ENCODE data around the gene KRT4. TPM values are rescaled to one million over a fixed set of nuclear protein-coding genes. Genes with fewer than 3 reads are reported as not detected.

Gene KRT4
- total RNA-seq, 1 experiment from 2014 or later = not detected

- TF ChIP-seq, protein P1, sequence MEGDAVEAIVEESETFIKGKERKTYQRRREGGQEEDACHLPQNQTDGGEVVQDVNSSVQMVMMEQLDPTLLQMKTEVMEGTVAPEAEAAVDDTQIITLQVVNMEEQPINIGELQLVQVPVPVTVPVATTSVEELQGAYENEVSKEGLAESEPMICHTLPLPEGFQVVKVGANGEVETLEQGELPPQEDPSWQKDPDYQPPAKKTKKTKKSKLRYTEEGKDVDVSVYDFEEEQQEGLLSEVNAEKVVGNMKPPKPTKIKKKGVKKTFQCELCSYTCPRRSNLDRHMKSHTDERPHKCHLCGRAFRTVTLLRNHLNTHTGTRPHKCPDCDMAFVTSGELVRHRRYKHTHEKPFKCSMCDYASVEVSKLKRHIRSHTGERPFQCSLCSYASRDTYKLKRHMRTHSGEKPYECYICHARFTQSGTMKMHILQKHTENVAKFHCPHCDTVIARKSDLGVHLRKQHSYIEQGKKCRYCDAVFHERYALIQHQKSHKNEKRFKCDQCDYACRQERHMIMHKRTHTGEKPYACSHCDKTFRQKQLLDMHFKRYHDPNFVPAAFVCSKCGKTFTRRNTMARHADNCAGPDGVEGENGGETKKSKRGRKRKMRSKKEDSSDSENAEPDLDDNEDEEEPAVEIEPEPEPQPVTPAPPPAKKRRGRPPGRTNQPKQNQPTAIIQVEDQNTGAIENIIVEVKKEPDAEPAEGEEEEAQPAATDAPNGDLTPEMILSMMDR (IDR thresholded peaks at IDR 0.05 in 2 of 3, conservative IDR thresholded peaks at IDR 0.05 in 1 of 3; ENCODE audit: borderline replicate concordance in 1 of 3, insufficient read depth in 1 of 3, low read depth in 2 of 3, low read length in 2 of 3) = no peak
- TF ChIP-seq RAD21 (IDR thresholded peaks at IDR 0.05; ENCODE audit: low read depth) (no peak), POLR2A (IDR thresholded peaks at IDR 0.05; ENCODE audit: borderline replicate concordance, extremely low read depth, insufficient read depth, insufficient read length) (no peak), EZH2phosphoT487 (IDR thresholded peaks at IDR 0.05; ENCODE audit: borderline replicate concordance) (no peak), CEBPB (IDR thresholded peaks at IDR 0.05; ENCODE audit: low read depth) (no peak)
Observed at GRCh38 chr12:52787324-52788191, 26.4 kb downstream of the KRT4 start (continued).

DNA sequence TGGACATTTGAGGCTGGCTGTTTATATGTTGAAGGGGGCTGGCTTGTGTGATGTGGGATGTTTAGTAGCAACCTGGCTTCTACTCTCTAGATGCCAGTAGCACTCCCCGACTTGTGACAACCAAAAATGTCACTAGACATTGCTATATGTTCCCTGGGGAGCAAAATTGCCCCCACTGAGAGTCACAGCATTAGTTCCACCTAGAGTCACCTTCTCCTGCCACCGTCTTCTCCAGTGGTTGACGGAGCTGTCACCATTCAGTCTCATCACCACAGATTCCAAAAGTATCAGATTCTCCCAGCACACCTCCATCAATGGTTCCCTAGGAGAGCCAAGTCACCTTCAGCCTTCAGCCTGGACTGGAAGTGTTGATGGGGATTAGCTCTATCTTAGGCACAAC, 29.0 kb downstream of the KRT4 start:
- POLR2A ChIA-PET = no interaction called here
- H3K27ac ChIP-seq (ENCODE audit: low read depth, low read length) = no peak overlapping the region

More for the DNA sequence above, 29.0 kb downstream of the KRT4 start:
- ChIA-PET CTCF (no interaction called here), RAD21 (ENCODE audit: low non-redundant PET in 1 of 2, low total read pairs in 2 of 2, uncharacterized antibody in 2 of 2, unreplicated experiment in 2 of 2) (no interaction called here)
- TF ChIP-seq RAD21 (IDR thresholded peaks at IDR 0.05; ENCODE audit: low read depth) (no peak), SRF (IDR thresholded peaks at IDR 0.05; ENCODE audit: low read depth) (no peak)
- H2AFZ ChIP-seq (ENCODE audit: low read depth, low read length, poor library complexity, severe bottlenecking) = no peak overlapping the region
- no peaks in the 10 kb centered on the region for H3K36me3 ChIP-seq (ENCODE audit: control insufficient read depth in 1 of 2, insufficient read depth in 2 of 2, low read length in 2 of 2)
- H3K4me3 ChIP-seq (replicated peaks in 1 of 2; ENCODE audit: low read depth in 1 of 2, low read length in 2 of 2) = no peak overlapping the region
- H3K27me3 ChIP-seq (ENCODE audit: insufficient read depth, low read length) = peaks cover 22% of the 10 kb centered on the region
- no peaks in the 10 kb centered on the region for H4K20me1 ChIP-seq (ENCODE audit: insufficient read depth)
- no peak for ATAC-seq
- no peaks in the 10 kb centered on the region for H3K9me2 ChIP-seq (ENCODE audit: insufficient read depth)
- no peak overlapping the region for H3K4me2 ChIP-seq (ENCODE audit: low read length)
- no peak for DNase-seq (ENCODE audit: low read depth, low spot score)
- H3K9me3 ChIP-seq (ENCODE audit: control insufficient read depth in 1 of 2, insufficient read depth in 1 of 2, low read depth in 1 of 2, low read length in 2 of 2) = no peaks in the 10 kb centered on the region
- BruUV-seq (replicated peaks) = no TSS peak
- no peaks in the 10 kb centered on the region for H3K79me2 ChIP-seq (ENCODE audit: insufficient read depth, low read length)
- H3K4me1 ChIP-seq (ENCODE audit: control insufficient read depth in 1 of 2, insufficient read depth in 2 of 2, low read length in 2 of 2) = no peaks in the 10 kb centered on the region
- intact Hi-C loops (cut with micrococcal nuclease) = no loop called here
- H3K9ac ChIP-seq (ENCODE audit: low read length) = no peak overlapping the region
